Neural cell (in vitro differentiated cells): ENCODE data around the gene TECTB. TPM values are rescaled to one million over a fixed set of nuclear protein-coding genes. Genes with fewer than 3 reads are reported as not detected.

Experiments used
- H2AFZ ChIP-seq: fragments of 200-600, 300-800 bp; sonication (generic), shearing (Covaris generic); 2 replicates; pipeline ENCODE4 v1.6.0; 2014; ENCODE audit warnings: low read depth, mild to moderate bottlenecking, antibody characterized with exemption, low read length, moderate library complexity
- H3F3A ChIP-seq: fragments of 200-600 bp; shearing (Covaris generic); 2 replicates; pipeline ENCODE4 v1.6.1; 2016; ENCODE audit warnings: mild to moderate bottlenecking, moderate library complexity, mixed read lengths, antibody characterized with exemption, low read length; ENCODE audit not compliant: insufficient read depth, poor library complexity, severe bottlenecking
- H3K27ac ChIP-seq: fragments of 200-600, 300-800 bp; sonication (generic), shearing (Covaris generic); 2 replicates; pipeline ENCODE4 v1.5.1; 2014; ENCODE audit warnings: mild to moderate bottlenecking, low read length, moderate library complexity
- H3K27me3 ChIP-seq: fragments of 300-800, 200-600 bp; sonication (generic), shearing (Covaris generic); 2 replicates; pipeline ENCODE4 v1.6.0; 2014; ENCODE audit warnings: mild to moderate bottlenecking, low read depth, low read length, moderate library complexity; ENCODE audit not compliant: insufficient read depth
- H3K36me3 ChIP-seq: fragments of 300-800, 200-600 bp; sonication (generic), shearing (Covaris generic); 2 replicates; pipeline ENCODE4 v1.5.1; 2014; ENCODE audit warnings: mild to moderate bottlenecking, antibody characterized with exemption, low read length, moderate library complexity; ENCODE audit not compliant: insufficient read depth
- H3K4me2 ChIP-seq: fragments of 300-800, 200-600 bp; sonication (generic), shearing (Covaris generic); 2 replicates; pipeline ENCODE4 v1.6.0; 2014; ENCODE audit warnings: mild to moderate bottlenecking, low read length
- H3K4me3 ChIP-seq: fragments of 300-800, 200-600 bp; sonication (generic), shearing (Covaris generic); 2 replicates; pipeline ENCODE4 v1.5.1; 2014; ENCODE audit warnings: mild to moderate bottlenecking, low read length, moderate library complexity
- H3K79me2 ChIP-seq: fragments of 200-600 bp; shearing (Covaris generic); replicated peaks from 2 replicates; pipeline ENCODE4 v1.6.0; 2014; ENCODE audit warnings: mild to moderate bottlenecking, low read length, moderate library complexity; ENCODE audit not compliant: insufficient read depth
- H3K9ac ChIP-seq: fragments of 300-800, 200-600 bp; sonication (generic), shearing (Covaris generic); 2 replicates; pipeline ENCODE4 v1.6.1; 2016; ENCODE audit warnings: mild to moderate bottlenecking, low read length, mixed read lengths
- H3K9me2 ChIP-seq: fragments of 200-600 bp; shearing (Covaris generic); 2 replicates; pipeline ENCODE4 v1.6.1; 2016; ENCODE audit warnings: mild to moderate bottlenecking, low read length, mixed read lengths; ENCODE audit not compliant: insufficient read depth
- H3K9me3 ChIP-seq: fragments of 200-600, 300-800 bp; sonication (generic), shearing (Covaris generic); 2 replicates; pipeline ENCODE4 v1.6.1; 2016; ENCODE audit warnings: mild to moderate bottlenecking, mixed run types, low read length, moderate library complexity, mixed read lengths
- H4K20me1 ChIP-seq: fragments of 200-600 bp; shearing (Covaris generic); 2 replicates; pipeline ENCODE4 v1.6.1; 2016; ENCODE audit warnings: mild to moderate bottlenecking, mixed run types; ENCODE audit not compliant: insufficient read depth
- CTCF ChIP-seq: fragments of 450-650 bp; IDR thresholded peaks from 2 replicates; pipeline ENCODE4 v1.5.1; 2014; ENCODE audit warnings: antibody characterized with exemption, mild to moderate bottlenecking, moderate library complexity; ENCODE audit not compliant: poor library complexity, severe bottlenecking
- EP300 ChIP-seq: fragments of 450-650 bp; conservative IDR thresholded peaks from 2 replicates; pipeline ENCODE4 v1.6.1; 2014; ENCODE audit warnings: antibody characterized with exemption, mild to moderate bottlenecking, moderate library complexity; ENCODE audit not compliant: poor library complexity, severe bottlenecking
- EZH2 ChIP-seq: fragments of 200-600, 300-800 bp; shearing (Covaris generic), sonication (generic); IDR thresholded peaks from 2 replicates; pipeline ENCODE4 v1.6.1; 2014; ENCODE audit warnings: antibody characterized with exemption, low read length, borderline replicate concordance, mild to moderate bottlenecking; ENCODE audit not compliant: insufficient read depth, poor library complexity, severe bottlenecking
- MXI1 ChIP-seq: fragments of 450-650 bp; conservative IDR thresholded peaks from 2 replicates; pipeline ENCODE4 v1.6.1; 2014; ENCODE audit warnings: antibody characterized with exemption, mild to moderate bottlenecking; ENCODE audit not compliant: poor library complexity, severe bottlenecking
- POLR2AphosphoS5 ChIP-seq: IDR thresholded peaks from 2 replicates; pipeline ENCODE4 v1.6.1; 2012
- RAD21 ChIP-seq: fragments of 450-650 bp; conservative IDR thresholded peaks from 2 replicates; pipeline ENCODE4 v1.6.1; 2014; ENCODE audit warnings: antibody characterized with exemption, mild to moderate bottlenecking, moderate library complexity
- REST ChIP-seq: IDR thresholded peaks from 2 replicates; pipeline ENCODE4 v1.6.1; 2012; ENCODE audit warnings: borderline replicate concordance
- SMC3 ChIP-seq: fragments of 450-650 bp; conservative IDR thresholded peaks from 2 replicates; pipeline ENCODE4 v1.6.1; 2014; ENCODE audit warnings: antibody characterized with exemption, mild to moderate bottlenecking, moderate library complexity; ENCODE audit not compliant: poor library complexity
- TAF1 ChIP-seq: IDR thresholded peaks from 2 replicates; pipeline ENCODE4 v1.6.1; 2012; ENCODE audit warnings: low read depth
- polyA plus RNA-seq: library from polyadenylated mRNA; depleted of rRNA; stranded (reverse); fragments of >200 nt; gene quantifications from 2 replicates; pipeline ENCODE4 v1.2.3, GENCODE V29; 2014

Gene TECTB
- polyA plus RNA-seq, 1 donor from 2014 or later: not detected

GRCh38 chr10:112340601-112341000 is 57.4 kb downstream of the TECTB start:
- no peak overlapping the region for H3K4me3 ChIP-seq
- TF ChIP-seq CTCF (no peak), REST (no peak), POLR2AphosphoS5 (no peak), EP300 (no peak), MXI1 (no peak), RAD21 (no peak), EZH2 (no peak), TAF1 (no peak), SMC3 (no peak)

GRCh38 chr10:112343056-112343806 is 60.0 kb downstream of the TECTB start:
- Histone ChIP-seq H3K9ac (no peak overlapping the region), H3K9me3 (no peaks in the 10 kb centered on the region), H3K79me2 (no peaks in the 10 kb centered on the region), H3K27ac (no peak overlapping the region), H3K27me3 (no peaks in the 10 kb centered on the region), H2AFZ (no peak overlapping the region), H4K20me1 (no peaks in the 10 kb centered on the region), H3F3A (no peaks in the 10 kb centered on the region), H3K36me3 (no peaks in the 10 kb centered on the region), H3K4me2 (no peak overlapping the region), H3K4me3 (no peak overlapping the region), H3K9me2 (no peaks in the 10 kb centered on the region)
- TF ChIP-seq EZH2 (no peak), RAD21 (no peak), EP300 (no peak), CTCF (no peak), REST (no peak), SMC3 (no peak), MXI1 (no peak), TAF1 (no peak), POLR2AphosphoS5 (no peak)

More at GRCh38 chr10:112340601-112341000, 57.4 kb downstream of the TECTB start:
- no peak overlapping the region for H3K4me2 ChIP-seq
- H3K27me3 ChIP-seq: no peaks in the 10 kb centered on the region
- no peaks in the 10 kb centered on the region for H3K9me3 ChIP-seq
- H4K20me1 ChIP-seq: no peaks in the 10 kb centered on the region
- no peak overlapping the region for H2AFZ ChIP-seq
- H3K9me2 ChIP-seq: no peaks in the 10 kb centered on the region
- H3K27ac ChIP-seq: no peak overlapping the region
- no peaks in the 10 kb centered on the region for H3F3A ChIP-seq
- H3K79me2 ChIP-seq: no peaks in the 10 kb centered on the region
- no peak overlapping the region for H3K9ac ChIP-seq
- no peaks in the 10 kb centered on the region for H3K36me3 ChIP-seq
